HG02884 (cell line): ENCODE data around the gene KMT2C.

Experiments
- ATAC-seq: cut with Tn5 transposase; IDR thresholded peaks from one replicate; pipeline ENCODE4 v1.9.1; 2021; ENCODE audit warnings: mild to moderate bottlenecking, moderate library complexity; ENCODE audit not compliant: unreplicated experiment

The KMT2C gene

DNA sequence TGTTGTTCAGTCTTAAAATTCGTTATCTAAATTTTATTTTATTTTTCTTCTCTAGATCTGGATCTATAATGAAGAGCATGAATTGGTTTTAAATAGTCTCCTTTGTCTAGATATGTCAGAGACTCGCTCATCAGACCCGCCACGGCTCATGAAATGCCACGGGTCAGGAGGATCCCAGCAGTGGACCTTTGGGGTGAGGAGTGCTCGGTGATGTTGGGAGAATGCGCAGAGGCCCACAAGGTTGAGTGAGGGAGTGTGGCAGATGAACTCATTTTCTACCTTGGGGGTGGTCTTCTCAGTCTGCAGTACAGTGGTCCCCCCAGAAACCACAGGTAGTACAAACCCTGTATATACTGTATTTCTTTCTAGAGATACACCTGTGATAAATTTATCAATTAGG is 315.0 kb downstream of the KMT2C start:
- no peak for ATAC-seq

GRCh38 chr7:152120210-152120609 is 315.6 kb downstream of the KMT2C start:
- ATAC-seq: no peak

DNA sequence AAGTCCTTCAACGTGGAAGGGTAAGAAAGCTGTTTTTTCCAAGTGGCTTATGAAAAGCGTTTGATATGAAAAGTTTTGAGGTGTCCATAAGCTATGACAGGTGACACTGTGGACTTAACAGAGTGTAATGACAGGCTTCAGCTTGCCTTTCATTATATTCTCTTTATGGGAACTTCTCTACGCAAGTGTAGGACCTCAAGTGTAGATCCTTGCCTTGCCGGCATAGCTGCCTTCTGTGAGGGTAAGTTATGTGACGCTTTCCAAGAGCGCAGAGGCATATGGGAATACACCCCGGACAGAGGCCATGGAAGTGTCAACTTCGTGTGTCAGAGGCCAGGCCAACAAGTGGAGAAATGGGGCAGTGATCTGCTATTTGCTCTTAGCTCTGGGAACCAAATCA is 318.4 kb downstream of the KMT2C start:
- no peak for ATAC-seq

- ATAC-seq: no peak
These were observed 320.6 kb downstream of the KMT2C start for GRCh38 chr7:152115021-152115718.

GRCh38 chr7:152112829-152113228 is 323.0 kb downstream of the KMT2C start:
- no peak for ATAC-seq

DNA sequence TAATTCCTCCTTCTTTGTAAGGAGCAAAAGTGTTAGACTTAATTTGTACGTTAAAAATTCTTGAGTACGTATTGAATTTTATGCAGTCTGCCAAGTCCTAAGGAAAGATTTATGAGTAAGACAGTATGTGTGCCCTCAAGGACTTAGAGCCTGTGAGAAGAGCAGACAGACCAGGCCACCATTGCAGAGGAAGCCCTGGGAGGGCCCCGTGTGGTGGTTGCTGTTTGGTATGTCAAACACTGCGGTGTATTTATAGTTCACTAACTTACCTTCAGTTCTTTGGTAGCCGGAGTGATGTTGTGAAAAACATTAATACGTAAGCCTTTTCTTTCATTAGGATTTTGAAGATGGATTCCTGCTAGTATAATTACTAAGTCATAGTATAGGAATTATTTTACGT is 327.4 kb downstream of the KMT2C start:
- no peak for ATAC-seq

DNA sequence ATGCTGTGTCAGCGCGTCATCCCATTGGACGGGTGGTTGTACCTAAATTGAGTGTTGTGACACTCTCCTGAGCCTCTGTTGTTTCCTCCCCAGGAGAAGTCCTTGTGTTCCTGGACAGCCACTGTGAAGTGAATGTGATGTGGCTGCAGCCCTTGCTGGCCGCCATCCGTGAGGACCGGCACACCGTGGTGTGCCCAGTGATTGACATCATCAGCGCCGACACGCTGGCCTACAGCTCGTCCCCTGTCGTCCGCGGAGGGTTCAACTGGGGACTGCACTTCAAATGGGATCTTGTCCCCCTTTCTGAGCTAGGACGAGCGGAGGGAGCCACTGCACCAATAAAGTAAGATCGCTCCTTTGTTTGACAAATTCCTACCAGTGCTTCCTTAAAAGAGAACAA is 327.9 kb downstream of the KMT2C start:
- no peak for ATAC-seq

GRCh38 chr7:152106990-152107389 is 328.8 kb downstream of the KMT2C start:
- ATAC-seq: no peak

DNA sequence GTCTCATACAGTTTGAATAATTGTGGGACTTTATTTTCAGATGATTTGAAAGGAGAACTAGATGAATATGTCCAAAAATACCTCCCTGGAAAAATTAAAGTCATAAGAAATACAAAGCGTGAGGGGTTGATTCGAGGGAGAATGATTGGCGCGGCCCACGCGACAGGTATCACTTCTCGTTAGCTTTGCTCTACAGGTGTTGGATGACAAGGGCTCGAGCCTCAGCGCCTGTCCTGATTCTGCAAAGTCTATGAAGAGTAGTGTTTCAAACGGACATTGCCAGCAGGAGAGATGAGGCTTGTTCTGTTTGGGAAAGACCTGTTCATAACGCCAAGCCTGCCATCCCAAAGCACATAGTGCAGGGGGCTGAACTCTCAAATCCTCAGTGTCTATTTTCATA is 330.6 kb downstream of the KMT2C start:
- no peak for ATAC-seq

DNA sequence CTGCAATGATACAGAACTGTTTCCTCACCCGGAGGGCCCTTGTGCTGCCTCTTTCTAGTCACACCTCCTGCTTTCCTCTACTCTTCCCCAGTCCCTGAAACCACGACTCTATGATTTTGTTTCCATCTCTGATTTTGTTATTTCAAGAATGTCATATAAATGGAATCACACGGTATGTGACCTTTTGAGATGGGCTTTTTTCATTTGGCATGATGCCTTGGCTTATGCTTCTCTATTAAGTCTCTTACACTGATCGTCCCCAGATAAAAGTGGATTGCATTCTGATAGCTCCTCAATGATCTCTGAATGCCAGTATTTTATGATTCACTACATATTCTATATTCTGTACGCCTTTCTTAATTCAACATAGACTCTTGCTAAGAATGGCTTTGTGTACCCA is 332.1 kb downstream of the KMT2C start:
- ATAC-seq: no peak

GRCh38 chr7:152103066-152103465 is 332.7 kb downstream of the KMT2C start:
- no peak for ATAC-seq

GRCh38 chr7:152097330-152097729 is 338.5 kb downstream of the KMT2C start:
- no peak for ATAC-seq

- no peak for ATAC-seq
These were observed 340.0 kb downstream of the KMT2C start for GRCh38 chr7:152095771-152096170.

DNA sequence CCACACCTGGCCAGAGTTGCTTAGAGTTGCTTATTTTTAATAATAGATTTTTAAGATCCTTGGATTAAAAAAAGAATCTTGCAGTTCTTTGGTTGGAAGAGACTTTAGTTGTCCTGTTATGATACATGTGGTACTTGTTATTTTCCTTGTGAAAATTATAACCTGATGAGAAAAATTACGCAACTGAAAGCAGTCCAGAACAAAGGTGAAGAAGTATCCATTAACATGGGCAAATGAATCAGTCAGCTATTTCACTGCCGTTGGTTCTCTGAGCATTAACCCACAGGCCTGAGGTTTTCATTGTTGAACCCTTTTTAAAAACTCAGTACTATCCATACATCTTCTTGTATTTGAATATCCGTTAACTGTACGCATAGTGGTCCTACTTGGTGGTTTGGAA is 342.1 kb downstream of the KMT2C start:
- no peak for ATAC-seq

GRCh38 chr7:152090747-152091146 is 345.1 kb downstream of the KMT2C start:
- no peak for ATAC-seq

DNA sequence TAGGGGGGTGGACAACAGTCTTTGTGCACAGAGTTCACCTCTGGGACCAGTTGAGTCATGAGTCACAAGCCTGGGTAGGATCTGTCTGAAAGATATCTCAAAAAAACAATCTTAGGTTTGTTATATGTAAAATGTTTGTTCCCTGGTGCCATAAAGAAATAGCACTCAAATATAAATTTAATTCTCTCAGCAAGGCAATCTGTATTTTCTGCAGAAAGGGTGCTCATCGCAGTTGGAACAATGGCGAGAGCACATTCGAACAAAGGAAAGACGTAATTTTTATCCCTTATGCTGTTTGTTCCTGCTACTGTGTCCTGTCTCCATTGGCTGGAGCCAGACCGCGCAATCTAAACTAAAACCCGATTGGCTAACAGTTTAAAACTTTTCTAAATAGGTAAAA is 346.6 kb downstream of the KMT2C start:
- no peak for ATAC-seq

DNA sequence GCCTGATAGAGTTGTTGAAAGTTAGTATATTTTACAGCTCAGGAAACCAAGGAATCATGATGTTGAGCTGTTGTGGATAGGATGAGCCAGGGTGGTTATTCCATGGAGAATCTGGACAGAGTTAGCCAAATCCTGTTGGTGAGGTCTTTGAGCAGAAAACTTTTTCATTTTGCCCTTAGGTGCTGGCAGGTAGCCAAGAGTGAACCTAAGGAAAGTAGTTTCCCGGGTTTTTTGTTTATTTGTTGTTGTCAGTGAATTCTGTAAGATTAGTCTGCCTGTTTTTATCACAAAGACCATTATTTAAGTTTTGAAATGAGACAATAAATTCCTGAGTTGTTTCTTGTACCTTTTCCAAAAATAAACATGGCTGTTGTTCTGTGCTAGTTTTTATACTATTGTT is 349.3 kb downstream of the KMT2C start:
- ATAC-seq: no peak

DNA sequence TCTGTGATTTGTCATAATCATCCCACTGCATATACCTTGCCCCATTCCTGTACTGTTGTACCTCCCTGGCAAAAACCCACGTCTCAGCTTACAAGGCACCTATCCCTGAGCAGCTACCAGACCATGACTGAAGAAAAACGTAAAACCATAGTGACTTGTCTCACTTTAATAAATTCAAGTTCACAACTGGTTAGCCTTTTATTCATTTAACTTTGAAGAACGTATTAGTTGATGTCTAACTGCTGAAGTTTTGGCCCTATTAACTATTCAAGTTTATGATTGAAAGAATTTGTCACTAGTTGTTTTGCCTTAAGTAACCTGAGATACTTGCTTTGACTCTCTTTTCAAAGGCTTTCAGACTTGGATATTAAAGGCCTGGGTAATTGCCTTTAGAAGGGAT is 350.7 kb downstream of the KMT2C start:
- no peak for ATAC-seq
